HL-60/S4 (cell line): ENCODE results near the gene CHRND.
"Not testable (repeated sequence)": the region's sequence is repeated elsewhere in the genome, so short reads cannot be mapped to it uniquely, and the experiment has no call there.

Experiments used
- in situ Hi-C: fragments of 300-500 bp; cut with MboI; formaldehyde crosslinking; loops from 2 replicates; pipeline ENCODE4 v1.14.3; 2022; ENCODE audit warnings: low sequenced_read_pairs

CHRND gene

GRCh38 chr2:232524771-232525170 is 1.2 kb upstream of the CHRND start:
- in situ Hi-C loops: no loop called here

- in situ Hi-C loops: no loop called here
Observed at GRCh38 chr2:232525199-232525598, 761 bp upstream of the CHRND start.

- in situ Hi-C loops: no loop called here
Observed at GRCh38 chr2:232526372-232526941, 497 bp downstream of the CHRND start.

GRCh38 chr2:232527905-232528470 is 2.0 kb downstream of the CHRND start:
- in situ Hi-C loops: no loop called here

GRCh38 chr2:232528746-232529460 is 2.9 kb downstream of the CHRND start:
- in situ Hi-C loops: no loop called here

- in situ Hi-C loops: no loop called here
Observed at GRCh38 chr2:232529806-232530547, 4.0 kb downstream of the CHRND start.

- in situ Hi-C loops: no loop called here
Observed at GRCh38 chr2:232530626-232531260, 4.8 kb downstream of the CHRND start.

GRCh38 chr2:232532419-232532818 is 6.5 kb downstream of the CHRND start:
- in situ Hi-C loops: no loop called here

- in situ Hi-C loops: not testable (repeated sequence)
Observed at GRCh38 chr2:232532821-232533220, 6.9 kb downstream of the CHRND start.

- in situ Hi-C loops: no loop called here
Observed at GRCh38 chr2:232533944-232534710, 8.2 kb downstream of the CHRND start.

GRCh38 chr2:232534940-232535651 is 9.1 kb downstream of the CHRND start:
- in situ Hi-C loops: no loop called here

GRCh38 chr2:232535761-232536530 is 10.0 kb downstream of the CHRND start:
- in situ Hi-C loops: no loop called here

- in situ Hi-C loops: no loop called here
Observed at GRCh38 chr2:232537079-232537478, 11.1 kb downstream of the CHRND start.

- in situ Hi-C loops: no loop called here
Observed at GRCh38 chr2:232537499-232537898, 11.5 kb downstream of the CHRND start.

- in situ Hi-C loops: no loop called here
Observed at GRCh38 chr2:232538671-232539070, 12.7 kb downstream of the CHRND start.

- in situ Hi-C loops: no loop called here
Observed at GRCh38 chr2:232539298-232540231, 13.6 kb downstream of the CHRND start, which contains the start of gene CHRNG. Gene CHRNG (plus strand): TSS chr2:232539692. CDS start chr2:232539748, 56 bp downstream.

- in situ Hi-C loops: no loop called here
Observed at GRCh38 chr2:232540441-232541041, 14.6 kb downstream of the CHRND start.
